IPS-NIHi11 (cell line): Measurements from ENCODE around the gene OR2C1.

Experiments
- DNase-seq: peaks from one replicate; pipeline ENCODE4 v3.0.0; 2012; ENCODE audit warnings: mixed read lengths, low spot score

Gene OR2C1

GRCh38 chr16:3355589-3355988, at the start of gene OR2C1:
OR2C1 (plus strand) TSS chr16:3355889; CDS start chr16:3355941, 52 bp downstream.
- no peak for DNase-seq

- DNase-seq, result no peak
These were observed 49.6 kb upstream of the OR2C1 start for GRCh38 chr16:3306078-3306477.

GRCh38 chr16:3311496-3311895, 44.2 kb upstream of the OR2C1 start:
- DNase-seq, result no peak

- no peak for DNase-seq
These were observed 38.2 kb upstream of the OR2C1 start for GRCh38 chr16:3317315-3317999.

GRCh38 chr16:3321816-3322215, 33.9 kb upstream of the OR2C1 start:
- no peak for DNase-seq

GRCh38 chr16:3327514-3327913, 28.2 kb upstream of the OR2C1 start:
- no peak for DNase-seq

- no peak for DNase-seq
These were observed 27.6 kb upstream of the OR2C1 start for GRCh38 chr16:3328104-3328503.

GRCh38 chr16:3328643-3329042, 27.0 kb upstream of the OR2C1 start:
- DNase-seq, result no peak

- DNase-seq, result no peak
These were observed 9.6 kb upstream of the OR2C1 start for GRCh38 chr16:3346041-3346440.

- no peak for DNase-seq
These were observed 8.1 kb upstream of the OR2C1 start for GRCh38 chr16:3347586-3347985.

- no peak for DNase-seq
These were observed 7.0 kb upstream of the OR2C1 start for GRCh38 chr16:3348547-3349167.

GRCh38 chr16:3349175-3349574, 6.5 kb upstream of the OR2C1 start:
- no peak for DNase-seq

GRCh38 chr16:3356118-3356517, 429 bp downstream of the OR2C1 start:
- no peak for DNase-seq

GRCh38 chr16:3358871-3359270, 3.2 kb downstream of the OR2C1 start:
- no peak for DNase-seq

GRCh38 chr16:3362931-3363330, 7.2 kb downstream of the OR2C1 start:
- DNase-seq, result no peak

- DNase-seq, result no peak
These were observed 8.1 kb downstream of the OR2C1 start for GRCh38 chr16:3363793-3364192.

GRCh38 chr16:3364774-3365427, 9.2 kb downstream of the OR2C1 start:
- peak; percentile 55 for DNase-seq

GRCh38 chr16:3369073-3369472, 13.4 kb downstream of the OR2C1 start:
- DNase-seq, result no peak

GRCh38 chr16:3375680-3376079, 20.0 kb downstream of the OR2C1 start:
- no peak for DNase-seq

- DNase-seq, result no peak
These were observed 22.2 kb downstream of the OR2C1 start for GRCh38 chr16:3377917-3378316.

GRCh38 chr16:3383045-3383448, 27.4 kb downstream of the OR2C1 start:
- no peak for DNase-seq

GRCh38 chr16:3388325-3388724, 32.6 kb downstream of the OR2C1 start:
- DNase-seq, result no peak

GRCh38 chr16:3389663-3390338, 34.1 kb downstream of the OR2C1 start:
- no peak for DNase-seq
